Stimulated activated CD4-positive, alpha-beta T cell treated with anti-CD3 and anti-CD28 coated beads, TNF-alpha, amount 100 ng/mL, for 24 hours (primary cell): ENCODE measurements around the gene HINT3.
"Not testable (repeated sequence)": the region's sequence is repeated elsewhere in the genome, so short reads cannot be mapped to it uniquely, and the experiment has no call there.

Experiments used
- DNase-seq, 3 experiments: peaks; one replicate each; pipeline ENCODE4 v3.0.0-alpha.2; 2020; ENCODE audit warnings: low read depth in 3 of 3

HINT3 gene

GRCh38 chr6:125956506-125957390 lies at the start of gene HINT3:
Gene HINT3, plus strand, starts transcription at chr6:125956770. Its CDS starts 208 bp downstream, at chr6:125956978.
- peak; percentile 97 to 99 (median 98) for DNase-seq

GRCh38 chr6:125910527-125910926 lies 46.0 kb upstream of the HINT3 start:
- no peak for DNase-seq

- not testable (repeated sequence) for DNase-seq
These were observed 45.5 kb upstream of the HINT3 start for GRCh38 chr6:125911051-125911451.

GRCh38 chr6:125912430-125912829 lies 44.1 kb upstream of the HINT3 start:
- DNase-seq: not testable (repeated sequence)

- no peak for DNase-seq
These were observed 43.4 kb upstream of the HINT3 start for GRCh38 chr6:125913145-125913544.

- no peak for DNase-seq
These were observed 42.7 kb upstream of the HINT3 start for GRCh38 chr6:125913864-125914351.

GRCh38 chr6:125918230-125918629 lies 38.3 kb upstream of the HINT3 start:
- no peak for DNase-seq

GRCh38 chr6:125918681-125919566 lies 37.6 kb upstream of the HINT3 start:
- DNase-seq: peak in 2 of 3 experiments; percentile 40 to 44

GRCh38 chr6:125919618-125920017 lies 37.0 kb upstream of the HINT3 start:
- no peak for DNase-seq

GRCh38 chr6:125922322-125922860 lies 34.2 kb upstream of the HINT3 start:
- DNase-seq: no peak

GRCh38 chr6:125923366-125923877 lies 33.1 kb upstream of the HINT3 start:
- DNase-seq: no peak

GRCh38 chr6:125924169-125924568 lies 32.4 kb upstream of the HINT3 start:
- DNase-seq: no peak

GRCh38 chr6:125924697-125925358 lies 31.7 kb upstream of the HINT3 start:
- no peak for DNase-seq

GRCh38 chr6:125926711-125927110 lies 29.9 kb upstream of the HINT3 start:
- DNase-seq: no peak

GRCh38 chr6:125927761-125928160 lies 28.8 kb upstream of the HINT3 start:
- no peak for DNase-seq

GRCh38 chr6:125930765-125931418 lies 25.7 kb upstream of the HINT3 start:
- DNase-seq: no peak

- no peak for DNase-seq
These were observed 24.7 kb upstream of the HINT3 start for GRCh38 chr6:125931733-125932450.

- no peak for DNase-seq
These were observed 24.1 kb upstream of the HINT3 start for GRCh38 chr6:125932451-125932795.

- not testable (repeated sequence) for DNase-seq
These were observed 21.1 kb upstream of the HINT3 start for GRCh38 chr6:125935520-125935919.

- DNase-seq: no peak
These were observed 17.5 kb upstream of the HINT3 start for GRCh38 chr6:125939026-125939425.
